HFFc6 (cell line): ENCODE results near the gene LINC01488. TPM values are rescaled to one million over a fixed set of nuclear protein-coding genes. Genes with fewer than 3 reads are reported as not detected.

Source experiments
- DNase-seq: peaks from one replicate; pipeline ENCODE4 v3.0.0-alpha.2; 2018
- H3K27ac Mint-ChIP-seq: 2 replicates; pipeline ENCODE4 v1.8.0; 2020; ENCODE audit warnings: mild to moderate bottlenecking, mixed read lengths
- H3K27me3 Mint-ChIP-seq: 2 replicates; pipeline ENCODE4 v1.8.0; 2021; ENCODE audit warnings: mild to moderate bottlenecking, moderate library complexity, mixed read lengths; ENCODE audit not compliant: insufficient read depth
- H3K36me3 Mint-ChIP-seq: 2 replicates; pipeline ENCODE4 v1.8.0; 2021; ENCODE audit warnings: low read depth, mixed read lengths
- H3K4me1 Mint-ChIP-seq: 2 replicates; pipeline ENCODE4 v1.8.0; 2020; ENCODE audit warnings: low read depth, mixed read lengths
- H3K4me3 Mint-ChIP-seq: 2 replicates; pipeline ENCODE4 v1.8.0; 2020; ENCODE audit warnings: mild to moderate bottlenecking, moderate library complexity, mixed read lengths
- H3K9me3 Mint-ChIP-seq: 2 replicates; pipeline ENCODE4 v1.8.0; 2020; ENCODE audit warnings: mild to moderate bottlenecking, mixed read lengths
- total RNA-seq, 6 experiments: library from RNA; stranded (reverse); fragmentation: NEBNext Ultra II Directional; extraction: Animal tissue kit (Norgen Biotek cat#: 25700); gene quantifications; 2 replicates in 1 of 6; 3 replicates in 5 of 6; pipeline ENCODE4 v1.2.3, GENCODE V29; 2021
- TF ChIP-seq, protein P1 (sequence below): fragments of 200-600 bp; sonication (generic); IDR thresholded peaks from 2 replicates; pipeline ENCODE4 v1.5.0; 2021; ENCODE audit warnings: antibody characterized with exemption, mild to moderate bottlenecking

Gene LINC01488
- total RNA-seq, 6 experiments from 2014 or later: not detected

DNA sequence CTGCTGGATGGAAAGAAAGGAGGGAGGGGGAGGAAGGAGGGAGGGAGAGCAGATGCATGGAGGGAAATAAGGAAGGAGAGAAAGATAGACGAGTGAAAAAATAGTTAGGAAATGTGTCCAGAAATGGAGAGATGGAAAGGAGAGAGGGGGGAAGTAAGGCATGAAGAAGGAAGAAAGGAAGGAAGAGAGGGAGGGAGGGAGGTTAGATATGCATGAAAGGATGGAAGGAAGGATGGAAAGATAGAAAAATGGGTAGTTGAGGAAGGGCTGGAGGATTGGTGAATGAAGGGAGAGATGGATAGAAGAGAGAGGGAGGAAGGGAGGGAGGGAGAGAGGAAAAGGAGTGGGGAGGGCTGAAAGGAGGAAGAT is 19.6 kb downstream of the LINC01488 start:
- H3K9me3 Mint-ChIP-seq: 0 out of 2 replicates have a peak, but pooled peaks cover 2% of the 10 kb centered on the region
- 0 out of 2 replicates have a peak, but pooled peaks cover 1% of the 10 kb centered on the region for H3K36me3 Mint-ChIP-seq
- TF ChIP-seq, protein P1, sequence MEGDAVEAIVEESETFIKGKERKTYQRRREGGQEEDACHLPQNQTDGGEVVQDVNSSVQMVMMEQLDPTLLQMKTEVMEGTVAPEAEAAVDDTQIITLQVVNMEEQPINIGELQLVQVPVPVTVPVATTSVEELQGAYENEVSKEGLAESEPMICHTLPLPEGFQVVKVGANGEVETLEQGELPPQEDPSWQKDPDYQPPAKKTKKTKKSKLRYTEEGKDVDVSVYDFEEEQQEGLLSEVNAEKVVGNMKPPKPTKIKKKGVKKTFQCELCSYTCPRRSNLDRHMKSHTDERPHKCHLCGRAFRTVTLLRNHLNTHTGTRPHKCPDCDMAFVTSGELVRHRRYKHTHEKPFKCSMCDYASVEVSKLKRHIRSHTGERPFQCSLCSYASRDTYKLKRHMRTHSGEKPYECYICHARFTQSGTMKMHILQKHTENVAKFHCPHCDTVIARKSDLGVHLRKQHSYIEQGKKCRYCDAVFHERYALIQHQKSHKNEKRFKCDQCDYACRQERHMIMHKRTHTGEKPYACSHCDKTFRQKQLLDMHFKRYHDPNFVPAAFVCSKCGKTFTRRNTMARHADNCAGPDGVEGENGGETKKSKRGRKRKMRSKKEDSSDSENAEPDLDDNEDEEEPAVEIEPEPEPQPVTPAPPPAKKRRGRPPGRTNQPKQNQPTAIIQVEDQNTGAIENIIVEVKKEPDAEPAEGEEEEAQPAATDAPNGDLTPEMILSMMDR: no peak
- no peak overlapping the region for H3K4me3 Mint-ChIP-seq
- H3K27ac Mint-ChIP-seq: no peak overlapping the region
- H3K27me3 Mint-ChIP-seq: peaks cover 4% of the 10 kb centered on the region
- DNase-seq: no peak
- H3K4me1 Mint-ChIP-seq: peaks cover 16% of the 10 kb centered on the region

DNA sequence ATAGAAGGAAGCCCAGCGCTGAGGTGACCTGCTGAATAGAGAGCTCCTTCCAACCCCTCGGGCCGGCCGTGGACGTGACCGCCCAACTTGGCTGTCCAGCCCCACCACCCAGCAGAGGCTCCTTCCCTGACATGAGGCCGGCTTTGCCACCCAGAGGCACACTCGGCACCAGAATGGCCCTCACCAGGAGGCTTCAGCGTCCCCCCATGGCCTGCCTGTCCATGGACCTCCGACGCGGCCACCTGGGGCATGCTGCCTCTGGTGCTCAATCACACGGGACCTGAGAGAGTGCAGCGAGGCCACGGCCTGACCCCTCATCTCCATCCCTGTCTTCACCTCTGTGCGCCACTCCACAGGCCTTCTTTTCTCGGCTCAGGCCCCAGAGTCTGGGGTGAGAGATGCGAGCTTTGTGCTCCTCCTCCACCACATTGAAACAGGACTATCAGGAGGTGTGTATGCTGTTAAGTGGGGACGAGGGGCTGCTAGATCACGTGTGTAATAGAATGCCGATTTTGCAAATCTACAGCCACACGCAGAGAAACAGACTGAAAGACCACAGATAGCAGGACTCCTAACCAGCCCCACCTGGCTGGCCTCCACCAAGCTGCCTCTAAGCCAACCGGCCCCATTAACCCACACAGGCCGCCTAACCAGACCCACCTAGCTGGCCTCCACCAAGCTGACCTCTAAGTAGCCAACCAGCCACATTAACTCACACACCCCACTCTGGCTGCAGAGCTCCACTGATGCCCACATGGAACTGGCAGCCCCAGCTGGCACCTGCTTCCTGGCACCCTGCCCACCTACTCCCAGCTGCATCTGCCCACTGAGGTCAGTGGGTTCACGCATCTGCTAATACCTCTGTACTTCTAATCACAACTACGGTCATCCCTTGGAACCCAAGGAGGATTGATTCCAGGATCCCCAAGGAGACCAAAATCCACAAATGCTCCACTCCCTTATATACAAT is 20.7 kb downstream of the LINC01488 start:
- H3K4me1 Mint-ChIP-seq: peaks cover 5% of the 10 kb centered on the region
- no peak overlapping the region for H3K27ac Mint-ChIP-seq
- 0 out of 2 replicates have a peak, but pooled peaks cover 7% of the 10 kb centered on the region for H3K9me3 Mint-ChIP-seq
- H3K4me3 Mint-ChIP-seq: no peak overlapping the region
- TF ChIP-seq, protein P1: no peak
- no peak for DNase-seq
- peaks cover 9% of the 10 kb centered on the region; the same call in 1 of the 2 replicates for H3K36me3 Mint-ChIP-seq
- peaks cover 6% of the 10 kb centered on the region for H3K27me3 Mint-ChIP-seq

DNA sequence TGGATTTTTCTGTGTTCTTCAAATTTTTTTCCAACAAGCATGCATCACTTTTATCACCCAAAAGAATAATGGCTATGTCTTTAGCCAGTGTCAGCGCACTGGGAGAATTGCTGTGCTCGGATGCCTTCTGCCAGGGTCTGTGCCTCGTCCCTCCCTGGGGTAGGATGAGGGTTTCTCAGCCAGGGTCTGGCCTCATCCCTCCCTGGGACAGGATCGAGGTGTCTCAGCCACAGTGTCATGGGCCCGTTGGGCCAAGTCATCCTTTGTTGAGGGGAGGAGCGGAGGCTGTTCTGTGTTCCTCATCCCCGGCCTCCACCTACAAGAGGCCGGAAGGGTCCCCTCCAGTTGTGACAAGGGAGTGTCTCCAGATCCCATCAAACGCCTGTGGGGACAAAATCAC is 22.7 kb downstream of the LINC01488 start:
- Mint-ChIP-seq H3K27me3 (peaks cover 6% of the 10 kb centered on the region), H3K9me3 (0 out of 2 replicates have a peak, but pooled peaks cover 7% of the 10 kb centered on the region), H3K4me1 (peaks cover 6% of the 10 kb centered on the region), H3K36me3 (peaks cover 9% of the 10 kb centered on the region; the same call in 1 of the 2 replicates), H3K4me3 (no peak overlapping the region), H3K27ac (no peak overlapping the region)
- TF ChIP-seq, protein P1: no peak
- DNase-seq: no peak

DNA sequence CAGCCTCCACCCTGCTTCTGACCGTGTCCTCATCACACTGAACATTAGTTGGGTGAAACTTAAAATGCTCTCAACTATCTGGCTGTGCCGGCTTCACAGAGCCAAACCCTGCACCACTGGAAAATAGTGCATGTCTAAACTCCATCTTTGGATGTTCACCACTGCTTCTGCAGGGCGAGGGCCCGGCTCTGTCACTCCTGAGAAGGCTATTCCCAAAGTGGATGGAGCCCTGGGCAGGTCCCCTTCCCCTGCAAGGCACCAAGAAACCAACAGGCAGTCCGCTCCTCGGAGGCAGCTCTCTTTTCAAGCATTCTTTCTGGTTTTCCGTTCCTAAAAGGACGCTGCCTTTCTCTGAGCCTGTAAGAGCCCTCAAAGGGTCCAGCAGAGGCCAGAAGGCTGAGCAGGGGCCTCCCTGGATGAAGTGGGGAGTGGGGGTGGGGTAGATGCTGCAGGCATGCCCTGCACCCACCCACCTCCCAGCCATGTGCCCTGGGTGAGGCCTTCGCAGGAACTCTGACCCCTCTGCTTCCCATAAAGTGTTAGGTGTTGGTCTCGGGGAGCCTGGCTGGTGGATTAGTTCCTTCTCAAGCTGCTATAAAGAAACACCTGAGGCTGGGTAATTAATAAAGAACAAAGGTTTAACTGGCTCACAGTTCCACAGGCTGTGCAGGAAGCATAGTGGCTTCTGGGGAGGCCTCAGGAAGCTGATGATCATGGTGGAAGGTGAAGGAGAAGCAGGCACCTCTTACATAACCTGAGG is 23.3 kb downstream of the LINC01488 start:
- TF ChIP-seq, protein P1: no peak
- Mint-ChIP-seq H3K9me3 (0 out of 2 replicates have a peak, but pooled peaks cover 7% of the 10 kb centered on the region), H3K4me1 (peaks cover 10% of the 10 kb centered on the region), H3K4me3 (no peak overlapping the region), H3K27ac (no peak overlapping the region), H3K36me3 (peaks cover 9% of the 10 kb centered on the region; the same call in 1 of the 2 replicates), H3K27me3 (peaks cover 6% of the 10 kb centered on the region)
- no peak for DNase-seq

DNA sequence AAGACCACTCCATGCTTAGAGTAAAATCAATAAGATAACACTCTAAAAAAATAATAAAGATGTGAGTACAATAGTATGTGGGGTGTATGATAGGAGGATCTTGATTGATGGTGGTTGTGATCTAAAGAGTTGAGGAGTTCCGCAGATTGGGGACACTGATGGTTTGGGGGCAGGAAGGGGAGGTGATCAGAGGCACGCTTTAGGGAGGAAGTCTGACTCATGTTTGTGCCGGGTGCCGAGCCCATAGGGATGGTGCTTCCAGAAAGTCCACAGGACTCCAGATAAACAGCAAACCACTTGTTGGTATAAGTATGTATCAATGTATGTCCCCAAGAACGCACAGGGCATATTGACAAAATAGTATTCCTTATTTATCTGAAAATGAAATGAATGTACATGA is 27.5 kb downstream of the LINC01488 start:
- Mint-ChIP-seq H3K36me3 (peaks cover 9% of the 10 kb centered on the region; the same call in 1 of the 2 replicates), H3K27me3 (peaks cover 5% of the 10 kb centered on the region), H3K4me3 (no peak overlapping the region), H3K4me1 (peaks cover 24% of the 10 kb centered on the region), H3K27ac (no peak overlapping the region), H3K9me3 (0 out of 2 replicates have a peak, but pooled peaks cover 7% of the 10 kb centered on the region)
- TF ChIP-seq, protein P1: no peak
- no peak for DNase-seq
